ENCODE results near the gene CSF2RB. TPM values are rescaled to one million over a fixed set of nuclear protein-coding genes. Genes with fewer than 3 reads are reported as not detected.

The CSF2RB gene
- polyA plus RNA-seq, 2 of the 4 experiments (the other 2 are of a cell fraction) = not detected

GRCh38 chr22:36961626-36962025 is 48.2 kb downstream of the CSF2RB start:
- TF ChIP-seq CHD2 (IDR thresholded peaks at IDR 0.05; ENCODE audit: low read length, partially characterized antibody) (no peak), TFCP2L1 (CRISPR knock-in tag; IDR thresholded peaks at IDR 0.05) (no peak), HOXB5 (CRISPR knock-in tag; IDR thresholded peaks at IDR 0.05) (no peak), JUNB (IDR thresholded peaks at IDR 0.05) (no peak), KDM1A (IDR thresholded peaks at IDR 0.05; ENCODE audit: low read depth) (no peak), BHLHE40 (IDR thresholded peaks at IDR 0.05; ENCODE audit: low read depth, low read length) (no peak), MYC (IDR thresholded peaks at IDR 0.05; ENCODE audit: borderline replicate concordance, low read length) (no peak), HMGXB4 (CRISPR knock-in tag; IDR thresholded peaks at IDR 0.05; ENCODE audit: borderline replicate concordance) (no peak), SMC3 (IDR thresholded peaks at IDR 0.05) (no peak), MAFK (IDR thresholded peaks at IDR 0.05; ENCODE audit: partially characterized antibody) (no peak), REST (IDR thresholded peaks at IDR 0.05) (no peak), ELK1 (IDR thresholded peaks at IDR 0.05; ENCODE audit: low read depth, low read length) (no peak), EHF (CRISPR knock-in tag; IDR thresholded peaks at IDR 0.05) (no peak)
- ChIA-PET POLR2A (no interaction called here), CTCF (no interaction called here)
- no peak overlapping the region for H3K4me3 ChIP-seq
- WGBS (ENCODE audit: missing lambda C conversion rate) = 11% methylated on average over 3 of the region's 3 CpGs
- no peak overlapping the region for H3K27ac ChIP-seq
- H3K4me2 ChIP-seq = no peak overlapping the region
- DNase-seq (ENCODE audit: low read depth in 1 of 2, low spot score in 1 of 2) = no peak
- ATAC-seq = no peak
- peaks cover 3% of the 10 kb centered on the region; the same call in 1 of the 3 replicates for H3K9me3 ChIP-seq
- no peaks in the 10 kb centered on the region for H3K4me1 ChIP-seq
- FAIRE-seq = no peak

- WGBS (ENCODE audit: missing lambda C conversion rate) = 56% methylated on average over 2 of the region's 2 CpGs
- no peak for ATAC-seq
Measured at GRCh38 chr22:36963302-36963701, 49.9 kb downstream of the CSF2RB start.

More at GRCh38 chr22:36963302-36963701, 49.9 kb downstream of the CSF2RB start:
- ChIA-PET CTCF (interaction anchor here (1.1 to 7.1 kb wide), 3 partner anchors 9 to 107 kb away, joined by 3 to 53 read pairs (median 5); no protein-coding TSS in a partner anchor), POLR2A (no interaction called here)
- FAIRE-seq = no peak
- H3K27ac ChIP-seq = no peak overlapping the region
- DNase-seq (ENCODE audit: low read depth in 1 of 2, low spot score in 1 of 2) = no peak
- TF ChIP-seq FOSB (CRISPR knock-in tag; IDR thresholded peaks at IDR 0.05) (no peak), MAX (IDR thresholded peaks at IDR 0.05) (no peak), RFX5 (IDR thresholded peaks at IDR 0.05) (no peak), TP53 (CRISPR knock-in tag; IDR thresholded peaks at IDR 0.05) (no peak), SMC3 (IDR thresholded peaks at IDR 0.05) (no peak), HOXB5 (CRISPR knock-in tag; IDR thresholded peaks at IDR 0.05) (no peak), CTCF (IDR thresholded peaks at IDR 0.05) (no peak), HOXB13 (CRISPR knock-in tag; IDR thresholded peaks at IDR 0.05; ENCODE audit: low read depth) (no peak)
- no peaks in the 10 kb centered on the region for H3K4me1 ChIP-seq
- no peak overlapping the region for H3K4me2 ChIP-seq
- no peaks in the 10 kb centered on the region for H3K9me3 ChIP-seq
- no peak overlapping the region for H3K4me3 ChIP-seq
